ENCODE data around the gene TTYH2.

GRCh38 chr17:74243013-74243755, 29.8 kb downstream of the TTYH2 start:
- TF ChIP-seq POLR2AphosphoS5 (IDR thresholded peaks at IDR 0.05) = no peak
- TF ChIP-seq CTCF (IDR thresholded peaks at IDR 0.05) = no peak
